ENCODE measurements around the gene CSF2RB.

CSF2RB gene

GRCh38 chr22:36923131-36923788 lies 9.8 kb downstream of the CSF2RB start:
- no peaks in the 10 kb centered on the region for H3F3A ChIP-seq (ENCODE audit: low read depth)
- no peaks in the 10 kb centered on the region for H3K4me1 ChIP-seq (ENCODE audit: insufficient read depth, low read length, poor library complexity, severe bottlenecking)
- TF ChIP-seq EZH2phosphoT487 (IDR thresholded peaks at IDR 0.05; ENCODE audit: borderline replicate concordance): no peak
- TF ChIP-seq CTCF (conservative IDR thresholded peaks at IDR 0.05; ENCODE audit: low read length): no peak
- H3K27me3 ChIP-seq (ENCODE audit: insufficient read depth, low read length, poor library complexity, severe bottlenecking): no peaks in the 10 kb centered on the region
- H3K9ac ChIP-seq (ENCODE audit: low read depth, low read length, poor library complexity, severe bottlenecking): no peak overlapping the region
- H2AFZ ChIP-seq (ENCODE audit: low read length): no peak overlapping the region
- no peaks in the 10 kb centered on the region for H3K79me2 ChIP-seq (ENCODE audit: insufficient read depth, low read length)
- no peaks in the 10 kb centered on the region for H4K20me1 ChIP-seq (ENCODE audit: insufficient read depth, low read length, poor library complexity, severe bottlenecking)
- no peaks in the 10 kb centered on the region for H3K36me3 ChIP-seq (ENCODE audit: insufficient read depth, low read length)
- H3K9me3 ChIP-seq (ENCODE audit: insufficient read depth, low read depth, low read length): no peaks in the 10 kb centered on the region
- no peak overlapping the region for H3K4me3 ChIP-seq (ENCODE audit: low read length, poor library complexity, severe bottlenecking)
- no peak overlapping the region for H3K4me2 ChIP-seq (ENCODE audit: low read depth, low read length, poor library complexity, severe bottlenecking)
- H3K9me2 ChIP-seq (replicated peaks; ENCODE audit: low read depth, low read length): no peaks in the 10 kb centered on the region

GRCh38 chr22:36924151-36924698 lies 10.8 kb downstream of the CSF2RB start:
- Histone ChIP-seq H3K79me2 (ENCODE audit: insufficient read depth, low read length) (no peaks in the 10 kb centered on the region), H3K36me3 (ENCODE audit: insufficient read depth, low read length) (no peaks in the 10 kb centered on the region), H3K4me1 (ENCODE audit: insufficient read depth, low read length, poor library complexity, severe bottlenecking) (no peaks in the 10 kb centered on the region), H3K9ac (ENCODE audit: low read depth, low read length, poor library complexity, severe bottlenecking) (no peak overlapping the region), H3F3A (ENCODE audit: low read depth) (no peaks in the 10 kb centered on the region), H2AFZ (ENCODE audit: low read length) (no peak overlapping the region), H3K9me2 (replicated peaks; ENCODE audit: low read depth, low read length) (no peaks in the 10 kb centered on the region), H3K9me3 (ENCODE audit: insufficient read depth, low read depth, low read length) (no peaks in the 10 kb centered on the region), H3K4me3 (ENCODE audit: low read length, poor library complexity, severe bottlenecking) (no peak overlapping the region), H4K20me1 (ENCODE audit: insufficient read depth, low read length, poor library complexity, severe bottlenecking) (no peaks in the 10 kb centered on the region), H3K27me3 (ENCODE audit: insufficient read depth, low read length, poor library complexity, severe bottlenecking) (no peaks in the 10 kb centered on the region), H3K4me2 (ENCODE audit: low read depth, low read length, poor library complexity, severe bottlenecking) (no peak overlapping the region)
- TF ChIP-seq EZH2phosphoT487 (IDR thresholded peaks at IDR 0.05; ENCODE audit: borderline replicate concordance) (no peak), CTCF (conservative IDR thresholded peaks at IDR 0.05; ENCODE audit: low read length) (no peak)

- Histone ChIP-seq H3K27me3 (ENCODE audit: insufficient read depth, low read length, poor library complexity, severe bottlenecking) (no peaks in the 10 kb centered on the region), H3K9me2 (replicated peaks; ENCODE audit: low read depth, low read length) (no peaks in the 10 kb centered on the region), H4K20me1 (ENCODE audit: insufficient read depth, low read length, poor library complexity, severe bottlenecking) (no peaks in the 10 kb centered on the region), H2AFZ (ENCODE audit: low read length) (no peak overlapping the region), H3K79me2 (ENCODE audit: insufficient read depth, low read length) (no peaks in the 10 kb centered on the region), H3K4me3 (ENCODE audit: low read length, poor library complexity, severe bottlenecking) (no peak overlapping the region), H3K9ac (ENCODE audit: low read depth, low read length, poor library complexity, severe bottlenecking) (no peak overlapping the region), H3K36me3 (ENCODE audit: insufficient read depth, low read length) (no peaks in the 10 kb centered on the region), H3F3A (ENCODE audit: low read depth) (no peaks in the 10 kb centered on the region), H3K4me1 (ENCODE audit: insufficient read depth, low read length, poor library complexity, severe bottlenecking) (no peaks in the 10 kb centered on the region), H3K4me2 (ENCODE audit: low read depth, low read length, poor library complexity, severe bottlenecking) (no peak overlapping the region), H3K9me3 (ENCODE audit: insufficient read depth, low read depth, low read length) (no peaks in the 10 kb centered on the region)
- TF ChIP-seq CTCF (conservative IDR thresholded peaks at IDR 0.05; ENCODE audit: low read length): no peak
- TF ChIP-seq EZH2phosphoT487 (IDR thresholded peaks at IDR 0.05; ENCODE audit: borderline replicate concordance): no peak
These were observed 12.2 kb downstream of the CSF2RB start for GRCh38 chr22:36925388-36926290.

Measured in Loucy (cell line).